Amniotic epithelial cell (primary cell): ENCODE data around the gene MCOLN3.
A peak's percentile ranks its signal among the peaks of the same experiment; 100 is the strongest.

Experiments used
- DNase-seq: peaks from one replicate; pipeline ENCODE4 v3.0.0-alpha.2; 2010; ENCODE audit warnings: low read depth

MCOLN3 gene

GRCh38 chr1:85048296-85049064 is at the start of gene MCOLN3:
MCOLN3 (minus strand) TSS chr1:85048500; CDS start chr1:85045360, 3,140 bp downstream.
- no peak for DNase-seq

DNA sequence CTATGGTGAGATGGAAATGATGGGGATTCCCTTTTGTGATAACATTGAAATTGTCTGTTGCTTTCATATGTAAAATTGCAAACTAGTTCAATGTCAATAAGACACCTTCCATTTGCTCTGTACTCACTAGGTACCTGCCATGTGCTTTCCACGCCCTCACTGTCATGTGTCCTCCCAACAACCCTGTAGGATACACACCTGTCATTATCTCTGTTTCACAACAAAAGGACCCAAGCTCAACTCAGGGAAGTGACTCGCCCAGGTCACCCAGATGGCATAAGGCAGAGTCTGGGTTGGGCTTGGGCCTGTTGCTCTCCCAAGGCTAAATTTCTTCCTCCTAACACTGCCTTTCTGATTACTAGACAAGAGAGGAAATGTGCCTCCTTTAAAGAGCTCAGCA is 45.3 kb upstream of the MCOLN3 start:
- DNase-seq = no peak

GRCh38 chr1:85091671-85092280 is 43.5 kb upstream of the MCOLN3 start:
- peak; percentile 37 for DNase-seq

GRCh38 chr1:85090225-85090624 is 41.9 kb upstream of the MCOLN3 start:
- no peak for DNase-seq

DNA sequence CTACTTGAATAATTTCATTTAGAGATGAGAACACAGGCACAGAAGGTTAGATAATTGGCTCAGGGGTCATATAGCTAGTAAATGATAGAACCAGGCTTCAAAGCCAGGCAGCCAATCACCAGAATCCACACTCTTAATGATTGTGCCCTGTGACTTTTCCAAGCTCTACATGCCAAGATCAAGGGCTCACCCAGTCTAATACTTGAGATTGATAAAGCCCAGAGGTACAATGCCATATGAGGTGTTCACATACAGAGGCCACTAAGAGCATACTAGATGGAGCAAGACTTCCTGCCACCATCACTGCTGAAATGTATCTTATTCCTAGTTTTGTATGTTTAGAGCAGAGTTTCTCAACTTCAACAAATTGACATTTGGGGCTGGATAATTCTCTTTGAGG is 40.9 kb upstream of the MCOLN3 start:
- DNase-seq = no peak

DNA sequence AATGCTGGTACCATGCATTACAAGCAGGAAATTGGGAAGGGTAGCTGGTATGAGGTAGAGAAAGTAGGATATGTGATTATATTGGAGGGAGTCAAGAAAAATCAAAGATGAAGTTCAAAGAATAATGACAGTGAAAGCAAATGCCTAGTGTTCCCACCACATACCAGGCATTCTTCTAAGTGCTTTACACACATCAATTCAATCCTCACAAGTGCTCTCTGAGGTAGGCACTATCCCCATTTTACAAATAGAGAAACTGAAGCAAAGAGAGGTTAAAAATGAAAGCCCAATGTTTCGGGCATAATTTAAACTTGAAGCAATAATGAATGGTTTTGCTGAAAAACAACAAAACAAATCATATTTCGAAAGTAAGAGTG is 40.1 kb upstream of the MCOLN3 start:
- DNase-seq = peak; percentile 10

DNA sequence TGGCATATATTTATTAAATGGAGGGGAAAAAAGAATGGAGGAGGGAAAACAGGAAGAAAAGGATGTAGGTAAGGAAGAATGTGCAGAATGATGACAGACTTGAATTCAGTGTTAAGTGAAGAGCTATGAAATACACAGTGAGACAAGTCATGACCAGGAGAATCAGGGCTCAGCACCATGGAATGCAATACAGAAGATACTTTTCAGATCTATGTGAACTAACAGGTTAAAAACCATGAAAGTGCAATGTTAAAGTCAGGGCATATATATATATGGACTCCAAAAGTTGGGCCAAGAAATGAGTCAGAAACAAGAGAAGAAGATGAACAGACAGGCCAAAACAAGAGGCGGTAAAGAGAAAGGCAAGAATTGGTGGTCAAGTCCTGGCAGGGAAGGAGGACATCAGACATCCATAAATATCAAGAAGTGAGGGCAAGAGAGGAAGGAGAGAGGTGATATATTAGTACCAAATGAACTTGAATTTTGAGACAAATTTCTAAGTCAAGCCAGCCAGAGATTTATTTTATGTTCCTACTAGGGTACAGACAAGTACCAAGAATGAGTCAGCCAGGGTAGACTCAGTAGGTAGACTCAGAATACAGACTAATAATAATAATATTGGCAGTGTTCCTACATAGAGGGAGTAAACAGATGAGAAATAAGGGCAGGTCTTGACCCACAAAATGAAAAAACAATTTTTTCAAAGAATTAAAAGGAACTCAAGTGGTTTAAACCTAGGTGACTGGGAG is 39.5 kb upstream of the MCOLN3 start:
- peak; percentile 32 for DNase-seq

DNA sequence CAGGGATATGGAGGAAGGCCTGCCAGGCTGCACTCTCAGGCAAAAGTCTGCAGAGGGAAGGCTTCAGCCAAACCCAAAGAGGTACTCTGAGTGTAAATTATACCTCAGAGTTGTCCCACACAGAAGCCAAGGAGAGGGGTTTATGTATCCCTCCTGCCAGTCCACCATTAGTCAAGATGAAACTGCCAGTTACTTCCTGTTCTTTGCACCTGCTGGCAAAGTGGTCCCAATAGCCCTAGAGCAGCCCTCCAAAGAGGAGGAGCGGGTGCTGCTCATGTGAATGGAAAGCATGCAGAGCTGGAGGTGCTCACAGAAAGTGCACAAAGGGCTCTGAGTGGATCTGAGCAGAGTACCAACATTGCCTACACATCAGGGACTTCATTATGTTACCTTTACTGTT is 37.1 kb upstream of the MCOLN3 start:
- no peak for DNase-seq

DNA sequence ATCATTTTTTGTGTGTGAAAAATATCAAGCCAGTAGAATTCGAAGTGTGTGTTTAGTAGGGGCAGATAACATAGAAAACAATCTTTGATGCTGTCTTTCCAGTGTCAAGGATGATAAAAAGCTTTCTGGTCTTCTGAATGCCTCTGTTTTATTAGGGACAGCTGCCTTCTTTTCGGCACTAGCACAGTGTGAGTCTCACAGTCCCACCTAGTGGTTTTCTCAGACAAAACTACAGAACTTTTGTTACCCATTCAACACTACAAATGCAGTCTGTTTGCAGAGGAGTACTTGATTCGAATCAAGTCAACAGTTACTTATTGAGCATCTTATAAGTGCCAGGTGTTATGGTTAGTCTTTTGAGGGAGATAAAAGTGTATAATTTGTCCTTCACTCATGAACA is 30.6 kb upstream of the MCOLN3 start:
- DNase-seq = peak; percentile 16

DNA sequence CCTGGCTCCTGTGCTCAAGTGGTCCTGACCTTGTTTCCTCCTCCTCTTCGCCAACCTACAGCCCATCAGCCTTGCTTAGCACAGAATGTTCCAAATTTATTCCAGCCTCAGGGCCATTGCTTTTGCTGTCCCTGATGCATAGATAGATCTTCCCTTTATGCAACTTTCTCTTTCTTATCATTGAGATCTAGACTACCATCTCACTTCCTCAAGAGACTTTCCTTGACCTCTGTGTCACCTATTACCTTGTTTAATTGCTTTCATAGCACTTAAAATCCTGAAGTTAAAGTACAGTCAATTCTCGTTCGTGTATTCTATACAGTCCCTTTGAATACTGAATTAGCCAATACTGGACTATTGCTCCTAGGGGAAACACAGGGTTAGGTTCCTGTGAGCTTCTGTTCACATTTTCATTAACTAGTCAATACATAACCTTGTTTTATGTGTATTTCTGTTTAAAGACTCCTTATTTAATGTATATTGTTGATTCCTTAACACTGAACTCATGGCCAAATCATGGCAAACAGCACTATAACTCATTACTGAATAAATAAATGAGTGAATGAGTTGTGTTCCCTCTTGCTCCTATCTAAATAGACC is 26.2 kb upstream of the MCOLN3 start:
- no peak for DNase-seq

DNA sequence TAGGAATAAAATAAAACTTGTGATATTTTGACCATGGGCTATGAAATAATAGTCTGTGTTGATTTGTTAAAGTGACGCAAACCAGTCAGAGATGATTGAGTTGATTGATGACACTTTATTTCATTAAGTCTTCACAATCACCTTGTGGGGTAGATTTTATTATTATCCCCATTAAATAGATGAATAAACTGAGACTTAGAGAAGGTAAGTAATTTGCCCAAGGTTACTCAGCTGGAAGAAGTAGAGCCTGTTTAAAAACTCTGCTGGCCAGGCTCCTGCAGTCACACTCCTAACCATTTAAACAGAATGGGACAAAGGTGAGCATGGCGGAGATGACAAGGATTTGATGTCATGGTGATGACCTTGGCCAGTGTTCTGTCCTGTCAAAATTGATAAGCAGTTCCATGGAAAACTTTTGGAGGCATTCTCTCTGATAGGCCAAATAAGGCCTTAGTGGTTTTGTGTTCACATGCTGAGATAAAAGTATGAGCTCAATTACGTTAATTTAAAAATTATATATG is 22.7 kb upstream of the MCOLN3 start:
- no peak for DNase-seq

- no peak for DNase-seq
Measured at GRCh38 chr1:85068846-85069245, 20.5 kb upstream of the MCOLN3 start.

GRCh38 chr1:85065550-85065949 is 17.2 kb upstream of the MCOLN3 start:
- DNase-seq = no peak

GRCh38 chr1:85062425-85063026 is 14.2 kb upstream of the MCOLN3 start:
- no peak for DNase-seq

- DNase-seq = peak; percentile 97
Measured at GRCh38 chr1:85061711-85062424, 13.6 kb upstream of the MCOLN3 start.

DNA sequence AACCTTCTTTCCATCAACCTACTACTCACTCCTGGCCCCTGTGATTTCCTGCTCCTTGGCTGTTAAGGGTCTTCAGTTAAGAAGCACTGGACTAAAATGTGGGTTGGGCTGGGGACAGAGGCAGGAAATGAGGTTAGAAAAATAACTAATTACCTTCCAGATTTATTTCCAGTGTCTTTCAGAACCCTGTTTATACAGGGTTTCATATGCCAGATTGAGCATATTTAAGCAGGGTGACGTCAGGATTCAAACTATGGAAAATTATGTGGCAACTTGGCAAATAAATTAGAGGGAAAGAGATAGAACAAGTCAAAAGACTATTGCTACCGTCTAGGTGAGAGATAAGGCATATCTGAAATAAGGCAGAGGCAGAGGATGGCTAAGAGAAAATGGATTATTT is 11.7 kb upstream of the MCOLN3 start:
- no peak for DNase-seq

- DNase-seq = no peak
Measured at GRCh38 chr1:85059563-85059962, 11.3 kb upstream of the MCOLN3 start.

DNA sequence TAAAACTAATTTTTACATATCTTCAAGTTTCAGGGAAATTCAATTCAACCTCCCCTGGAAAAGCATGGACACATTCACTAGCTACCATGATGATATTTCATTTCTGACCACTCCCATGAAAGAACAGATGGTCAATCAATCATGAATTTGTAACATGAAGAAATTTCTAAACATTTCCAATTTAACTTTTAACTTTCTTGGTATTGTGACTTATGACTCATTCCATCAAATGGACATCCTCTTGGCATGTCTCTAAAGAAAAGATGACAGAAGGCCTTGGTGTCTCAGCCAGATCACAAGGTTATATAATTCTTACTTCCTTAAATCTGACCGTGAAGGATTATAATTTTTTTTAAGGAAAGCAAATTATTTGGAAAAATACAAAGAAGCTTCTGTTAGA is 10.5 kb upstream of the MCOLN3 start:
- no peak for DNase-seq

DNA sequence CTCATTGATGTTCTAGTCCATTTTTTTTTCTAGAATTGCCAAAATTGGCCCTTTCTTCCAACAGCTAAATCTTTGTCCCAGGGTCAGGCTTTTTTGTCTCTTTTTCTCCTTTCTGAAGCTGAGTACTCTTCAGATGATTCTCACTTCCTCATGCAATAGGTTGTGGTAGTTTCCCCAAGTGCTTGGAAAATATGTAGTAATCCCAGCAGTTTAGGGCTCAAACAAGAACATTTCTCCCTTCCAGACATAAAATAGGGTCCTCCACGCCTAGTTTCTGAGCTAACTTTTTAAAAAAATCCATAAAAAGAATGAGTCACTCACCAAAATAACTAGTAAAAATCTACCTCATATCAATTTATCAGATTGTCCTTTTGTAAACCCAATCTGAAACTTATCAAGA is 10.0 kb upstream of the MCOLN3 start:
- no peak for DNase-seq

DNA sequence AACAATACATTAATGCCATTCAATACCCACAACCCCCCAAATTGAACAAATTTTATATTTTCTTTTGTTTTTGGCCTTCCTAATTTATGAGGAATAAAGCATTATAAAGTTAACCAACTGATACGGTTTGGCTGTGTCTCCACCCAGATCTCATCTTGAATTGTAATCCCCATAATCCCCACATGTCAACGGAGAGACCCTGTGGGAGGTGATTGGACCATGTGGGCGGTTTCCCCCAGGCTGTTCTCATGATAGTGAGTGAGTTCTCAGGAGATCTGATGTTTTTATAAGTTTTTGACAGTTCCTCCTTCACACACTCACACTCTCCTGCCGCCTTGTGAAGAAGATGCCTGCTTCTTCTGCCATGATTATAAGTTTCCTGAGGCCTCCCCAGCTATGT is 6.4 kb upstream of the MCOLN3 start:
- DNase-seq = no peak

- no peak for DNase-seq
Measured at GRCh38 chr1:85049735-85050166, 1.5 kb upstream of the MCOLN3 start.
